Stimulated activated naive CD4-positive, alpha-beta T cell (primary cell): ENCODE data around the gene ZMYM2.
A peak's percentile ranks its signal among the peaks of the same experiment; 100 is the strongest.

Source experiments
- DNase-seq, 6 experiments: peaks; one replicate each; lab custom pipeline; 2025; lab: John Stamatoyannopoulos, UW

The ZMYM2 gene

DNA sequence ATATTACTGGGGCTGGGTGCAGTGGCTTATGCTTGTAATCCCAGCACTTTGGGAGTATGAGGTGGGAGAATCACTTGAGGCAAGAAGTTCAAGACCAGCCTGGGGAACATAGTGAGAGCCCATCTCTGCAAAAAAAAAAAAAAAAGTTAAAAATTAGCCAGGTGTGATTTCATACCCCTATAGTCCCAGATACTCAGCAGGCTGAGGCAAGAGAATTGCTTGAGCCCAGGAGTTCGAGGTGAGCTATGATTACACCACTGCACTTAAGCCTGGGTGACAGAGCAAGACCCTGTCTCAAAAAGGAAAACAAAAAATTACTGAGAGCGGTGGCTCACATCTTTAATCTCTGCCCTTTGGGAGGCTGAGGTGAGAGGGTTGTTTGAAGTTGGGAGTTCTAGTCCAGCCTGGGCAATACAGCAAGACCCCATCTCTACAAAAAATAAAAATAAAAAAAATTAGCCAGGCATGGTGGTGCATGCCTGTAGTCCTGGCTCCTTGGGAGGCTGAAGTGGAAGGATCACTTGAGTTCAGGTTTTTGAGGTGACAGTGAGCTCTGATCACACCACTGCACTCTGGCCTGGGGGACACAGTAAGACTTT, 87.5 kb downstream of the ZMYM2 start:
- DNase-seq, result no peak

DNA sequence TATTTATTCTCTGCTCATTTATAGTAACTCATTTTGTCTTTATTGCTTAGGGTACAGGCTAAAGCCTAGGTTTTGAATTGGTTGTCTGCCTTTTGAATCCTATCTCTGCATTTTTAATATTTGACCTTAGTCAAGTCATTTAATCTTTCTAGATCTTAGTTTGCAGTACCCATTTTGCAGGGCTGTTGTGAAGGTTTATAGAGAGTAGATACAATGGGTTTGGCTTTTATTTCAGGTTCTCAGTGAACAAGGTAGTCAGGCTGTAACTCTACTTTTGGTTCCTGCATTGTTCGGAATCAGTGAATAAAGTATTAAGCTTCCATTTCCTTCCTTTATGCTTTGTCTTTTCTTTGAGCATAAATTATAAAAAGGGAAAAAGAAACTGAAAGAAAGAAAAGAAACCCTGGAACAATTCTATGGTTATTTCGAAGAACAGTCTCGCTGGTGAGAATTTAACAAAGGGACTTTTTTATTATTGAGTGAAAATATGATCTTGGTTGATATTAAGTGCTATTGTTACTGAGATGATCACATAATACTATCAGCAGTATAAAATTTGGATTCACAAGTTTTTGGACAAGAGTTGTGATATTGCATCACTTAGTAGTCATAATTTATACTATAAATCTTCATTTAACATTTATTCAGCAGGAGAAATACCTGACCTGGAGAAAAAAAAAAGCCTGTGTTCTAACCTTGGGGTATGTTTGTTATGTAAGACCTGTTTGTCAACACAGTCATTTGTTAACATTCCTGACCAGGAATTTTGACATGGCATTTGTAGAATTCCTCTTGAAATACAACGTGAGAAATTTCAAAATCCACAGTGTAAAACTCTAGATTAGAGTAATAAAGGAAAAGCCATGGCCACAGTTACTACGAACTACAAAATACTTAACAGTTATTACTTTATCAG, 91.3 kb downstream of the ZMYM2 start:
- DNase-seq, result peak in 1 of 6 experiments; percentile 2

DNA sequence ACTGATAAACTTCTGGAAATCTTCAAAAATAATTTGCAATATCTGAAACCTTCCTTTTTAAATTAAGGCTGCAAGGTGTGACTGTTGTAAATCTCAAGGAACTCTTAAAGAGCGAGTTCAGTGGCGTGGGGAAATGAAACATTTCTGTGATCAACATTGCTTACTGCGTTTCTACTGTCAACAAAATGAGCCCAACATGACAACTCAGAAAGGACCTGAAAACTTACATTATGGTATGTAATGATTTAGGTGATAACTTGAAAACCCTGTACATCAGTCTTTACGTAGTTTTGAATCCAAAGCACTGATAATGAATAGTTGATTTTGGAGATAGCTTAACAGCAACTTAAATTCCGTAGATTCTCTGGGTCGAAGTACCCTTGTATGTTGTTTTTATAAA, 92.8 kb downstream of the ZMYM2 start:
- no peak for DNase-seq

DNA sequence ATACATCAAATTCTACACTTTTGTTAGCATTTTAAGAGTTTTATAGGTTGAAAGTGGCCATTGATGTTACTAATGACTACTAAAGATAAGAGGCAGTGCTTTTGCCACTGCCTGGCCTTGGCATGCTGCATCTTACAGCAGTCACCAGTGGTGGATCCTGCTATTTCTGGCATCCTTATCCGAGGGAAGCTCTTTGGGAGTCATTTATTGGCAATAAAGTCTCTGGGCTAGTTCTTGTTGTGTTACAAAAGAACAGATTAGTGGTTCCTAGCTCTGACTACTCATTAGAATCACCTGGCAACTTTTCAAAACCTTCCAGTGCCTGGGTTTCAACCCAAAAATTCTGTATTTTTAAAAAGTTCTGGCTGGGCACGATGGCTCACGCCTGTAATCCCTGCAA, 94.5 kb downstream of the ZMYM2 start:
- no peak for DNase-seq

DNA sequence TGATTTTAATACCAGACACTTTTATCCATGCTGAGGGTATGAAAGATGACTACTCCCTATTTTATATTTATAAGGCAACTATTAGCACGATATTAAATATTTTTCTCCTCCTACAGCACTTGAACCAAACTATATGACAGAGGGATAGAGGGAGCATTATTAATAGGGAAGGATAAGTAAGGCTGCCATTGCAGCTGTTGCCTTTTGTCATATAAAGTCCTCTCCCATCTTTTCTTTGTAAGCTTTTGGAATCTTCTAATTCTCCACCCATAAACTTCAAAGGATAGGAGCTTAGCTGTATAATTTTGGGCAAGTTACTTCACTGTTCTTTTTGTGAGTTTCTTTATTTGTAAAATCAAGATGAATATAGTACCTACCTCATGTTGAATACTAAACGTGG, 95.4 kb downstream of the ZMYM2 start:
- DNase-seq, result no peak

DNA sequence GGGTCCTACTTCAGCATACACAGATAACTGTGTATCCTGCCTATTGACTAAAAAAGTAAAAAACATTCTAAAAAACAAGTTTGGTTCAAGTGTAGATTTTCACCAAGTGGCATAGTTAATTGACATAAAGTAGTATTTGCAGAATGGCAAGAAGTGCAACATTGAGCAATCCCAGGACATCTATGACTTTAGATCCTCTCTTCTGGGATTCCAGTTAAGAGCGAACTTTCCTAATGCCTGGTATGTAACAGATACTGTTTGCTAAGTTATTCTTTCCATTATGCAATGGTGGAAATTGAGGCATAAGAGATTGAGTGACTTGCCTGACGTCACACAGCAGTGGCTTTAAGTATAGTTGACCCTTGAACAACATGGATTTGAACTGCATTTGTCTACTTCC, 96.1 kb downstream of the ZMYM2 start:
- DNase-seq, result no peak

DNA sequence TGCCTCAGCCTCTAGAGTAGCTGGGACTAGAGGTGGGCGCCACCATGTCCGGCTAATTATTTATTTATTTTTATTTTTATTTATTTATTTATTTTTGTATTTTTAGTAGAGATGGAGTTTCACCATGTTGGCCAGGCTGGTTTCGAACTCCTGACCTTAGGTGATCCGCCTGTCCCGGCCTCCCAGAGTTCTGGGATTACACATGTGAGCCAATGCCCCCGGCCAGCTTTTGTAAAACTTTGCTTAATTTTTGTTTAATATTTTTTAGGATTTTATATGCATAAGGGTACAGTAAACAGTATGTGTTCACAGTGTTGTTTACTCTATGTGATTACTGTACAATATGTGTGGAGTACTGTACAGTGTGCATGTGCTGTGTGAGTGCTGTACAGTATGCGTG, 98.7 kb downstream of the ZMYM2 start:
- no peak for DNase-seq

DNA sequence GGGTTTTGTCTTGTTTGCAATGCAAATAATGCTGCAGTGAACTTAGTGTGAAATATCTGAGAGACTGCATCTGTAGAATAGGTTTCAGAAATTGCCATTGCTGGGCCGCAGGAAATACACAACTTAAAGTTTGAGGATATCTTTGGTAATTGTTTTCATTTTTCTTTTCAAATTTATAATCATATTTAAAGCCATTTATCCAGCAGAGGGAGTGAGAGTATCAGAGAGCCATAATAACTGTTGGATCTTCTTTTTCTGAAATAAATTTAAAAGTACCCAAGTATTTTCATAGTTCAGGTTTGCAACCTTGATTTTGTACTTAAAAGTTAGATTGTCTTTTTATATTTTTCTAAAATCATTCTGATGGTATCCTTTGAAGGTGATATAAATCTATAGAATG, 99.4 kb downstream of the ZMYM2 start:
- DNase-seq, result no peak

DNA sequence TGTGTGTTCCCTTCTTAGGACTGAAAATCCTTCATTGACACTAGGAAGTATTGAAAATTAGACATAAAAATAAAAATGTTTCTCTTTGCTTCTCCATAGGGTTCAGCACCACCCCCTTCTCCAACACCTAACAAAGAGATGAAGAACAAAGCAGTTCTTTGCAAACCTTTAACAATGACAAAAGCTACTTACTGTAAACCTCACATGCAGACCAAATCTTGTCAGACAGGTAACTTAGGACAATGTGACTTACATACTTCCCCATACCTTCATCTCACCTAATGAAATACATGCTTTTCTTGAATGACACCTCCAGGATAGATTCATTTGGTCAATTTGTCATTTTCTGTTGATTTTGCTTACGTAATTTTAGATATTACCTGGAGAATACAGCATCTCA, 99.9 kb downstream of the ZMYM2 start:
- no peak for DNase-seq

DNA sequence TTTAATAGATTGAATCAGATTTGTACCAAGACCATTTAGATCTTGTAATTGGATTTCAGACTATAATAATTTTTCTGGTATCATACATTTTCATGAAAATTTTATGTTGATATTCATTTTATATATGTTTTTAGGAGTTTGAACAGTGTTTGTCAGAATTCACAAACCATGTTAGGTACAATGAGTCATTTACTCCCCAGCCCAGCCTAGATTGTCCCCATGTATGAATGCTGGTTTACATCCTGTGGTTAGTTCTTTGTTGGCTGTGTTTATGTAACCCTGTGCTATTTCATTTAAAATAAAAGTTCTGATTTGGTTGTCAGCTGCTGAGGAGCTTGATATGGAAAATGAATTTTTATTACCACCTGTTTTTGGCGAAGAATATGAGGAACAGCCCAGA, 105.6 kb downstream of the ZMYM2 start:
- no peak for DNase-seq

DNA sequence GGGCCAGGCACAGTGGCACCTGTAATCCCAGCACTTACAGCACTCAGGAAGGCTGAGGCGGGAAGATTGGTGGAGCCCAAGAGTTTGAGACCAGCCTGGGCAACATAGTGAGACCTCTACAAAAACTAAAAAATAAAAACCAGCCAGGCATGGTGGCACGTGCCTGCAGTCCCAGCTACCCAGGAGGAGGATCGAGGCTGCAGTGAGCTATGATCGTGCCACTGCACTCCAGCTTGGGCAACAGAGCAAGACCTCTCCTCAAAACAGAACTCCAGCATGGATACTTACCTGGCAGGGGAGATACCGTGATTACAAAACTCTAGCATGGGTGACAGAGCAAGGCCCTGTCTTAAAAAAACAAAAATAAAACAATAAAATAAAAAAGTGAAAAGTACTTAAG, 107.0 kb downstream of the ZMYM2 start:
- DNase-seq, result no peak

DNA sequence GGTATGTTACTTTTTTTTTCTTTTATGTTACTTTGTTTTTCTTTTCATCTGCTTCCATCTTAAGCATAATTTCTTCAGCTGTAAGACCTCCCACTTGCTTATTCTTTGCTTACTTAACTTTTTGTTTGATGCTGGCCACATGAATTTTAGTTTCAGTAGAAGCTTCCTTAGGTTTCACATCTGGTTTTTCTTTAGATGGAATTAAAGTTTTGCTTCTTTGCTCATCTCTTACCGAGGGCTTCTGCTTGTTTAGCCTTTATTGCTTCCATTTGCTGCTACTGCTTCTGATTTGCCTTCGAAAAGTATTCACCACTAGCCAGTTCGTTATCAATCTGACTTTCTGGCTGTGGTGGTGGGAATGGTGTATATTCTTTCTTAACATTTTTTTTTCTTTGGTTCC, 111.4 kb downstream of the ZMYM2 start:
- no peak for DNase-seq

DNA sequence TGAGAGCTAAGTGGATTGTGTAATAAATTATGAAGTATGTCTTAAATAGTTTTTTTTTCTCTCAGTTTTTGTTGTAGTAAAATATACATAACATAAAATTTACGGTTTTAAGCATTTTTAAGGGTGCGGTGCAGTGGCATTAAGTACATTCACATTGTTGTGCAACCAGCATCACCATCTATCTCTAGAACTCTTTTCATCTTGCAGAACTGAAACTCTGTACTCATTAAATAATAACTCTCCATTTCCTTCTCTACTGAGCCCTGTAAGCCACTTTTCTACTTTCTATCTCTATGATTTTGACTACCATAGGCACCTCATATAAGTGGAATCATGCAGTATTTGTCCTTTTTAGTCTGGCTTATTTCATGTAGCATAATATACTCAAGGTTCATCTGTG, 115.2 kb downstream of the ZMYM2 start:
- DNase-seq, result no peak

DNA sequence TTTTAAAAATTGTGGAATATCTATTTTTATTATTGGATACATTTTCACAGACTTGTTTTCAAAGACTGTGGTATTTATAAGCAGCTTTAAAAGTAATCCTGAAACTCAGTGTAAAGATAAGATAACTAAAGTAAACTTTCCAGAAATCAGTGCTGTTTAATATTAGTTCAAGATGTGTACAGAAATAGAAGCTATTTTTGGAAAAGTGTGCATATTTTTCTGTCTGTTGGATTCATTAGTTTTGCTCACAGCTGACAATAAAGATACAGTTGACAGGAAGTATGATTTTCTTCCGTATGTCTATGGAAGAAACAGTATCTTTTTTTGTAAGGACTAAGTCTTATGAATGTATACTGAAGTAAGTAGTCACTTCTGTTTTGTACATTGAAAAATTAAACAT, 116.4 kb downstream of the ZMYM2 start:
- DNase-seq, result no peak

DNA sequence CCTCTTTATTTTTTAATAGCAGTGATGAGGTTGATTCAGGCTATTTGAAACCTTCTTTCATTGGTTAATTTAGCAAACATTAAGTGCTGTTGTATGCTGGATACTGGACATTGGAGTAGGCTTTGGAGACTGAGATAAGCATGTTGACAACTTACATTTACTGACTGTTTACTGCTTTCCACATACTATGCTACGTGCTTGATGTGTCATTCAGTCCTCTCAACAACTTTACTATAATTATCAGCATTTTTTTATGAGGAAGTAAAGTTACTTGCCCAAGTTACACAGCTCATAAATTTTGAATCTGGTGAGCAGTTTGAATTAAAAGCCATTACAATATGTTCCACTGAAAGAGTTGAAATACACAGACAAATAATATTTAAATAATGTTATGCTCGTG, 118.6 kb downstream of the ZMYM2 start:
- no peak for DNase-seq

DNA sequence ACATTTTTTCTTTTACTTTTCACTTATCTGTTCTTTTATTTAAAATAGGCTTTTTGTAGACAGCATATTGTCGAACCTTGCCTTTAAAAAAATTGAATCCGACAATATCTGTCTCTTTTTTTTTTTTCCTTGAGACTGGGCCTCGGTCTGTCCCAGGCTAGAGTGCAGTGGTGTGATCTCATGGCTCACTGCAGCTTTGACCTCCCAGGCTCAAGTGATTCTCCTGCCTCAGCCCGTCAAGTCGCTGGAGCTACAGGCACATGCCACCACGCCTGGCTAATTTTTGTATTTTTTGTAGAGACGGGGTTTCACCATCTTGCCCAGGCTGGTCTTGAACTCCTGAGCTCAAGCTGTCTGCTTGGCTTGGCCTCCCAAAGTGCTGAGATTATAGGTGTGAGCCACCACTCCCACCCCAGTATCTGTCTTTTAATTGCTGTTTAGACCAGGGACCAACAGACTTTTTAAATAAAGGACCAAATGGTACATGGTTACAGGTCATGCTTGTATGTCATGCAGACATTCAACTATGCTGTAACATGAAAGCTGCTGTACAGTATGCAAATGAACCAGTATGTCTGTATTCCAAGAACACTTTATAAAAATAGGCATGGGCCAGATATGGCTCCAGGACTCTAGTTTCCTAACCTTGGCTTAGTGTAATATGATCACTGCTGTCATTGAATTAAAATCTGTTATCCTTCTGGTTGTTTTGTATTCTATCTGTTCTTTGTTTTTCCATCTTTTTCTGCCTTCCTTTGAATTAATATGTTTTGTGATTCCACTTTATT, 122.0 kb downstream of the ZMYM2 start:
- no peak for DNase-seq

DNA sequence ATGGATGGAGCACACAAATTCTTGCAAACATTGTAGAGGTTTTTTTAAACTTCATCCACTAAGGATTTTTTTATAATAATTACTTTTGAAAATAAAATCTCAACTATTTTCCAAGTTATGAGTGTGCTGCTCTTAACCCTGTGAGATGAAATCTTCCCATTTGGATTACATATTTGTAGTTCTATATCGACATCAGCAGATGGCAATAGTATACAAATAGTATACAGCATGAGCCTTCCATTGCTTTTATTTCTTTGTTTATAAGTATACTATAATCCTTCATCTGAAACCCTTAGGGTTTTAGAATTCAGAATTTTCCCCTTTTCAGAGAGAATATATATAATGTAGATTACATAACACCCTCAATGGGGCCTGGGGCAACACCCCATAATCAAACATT, 131.8 kb downstream of the ZMYM2 start:
- DNase-seq, result peak in 1 of 6 experiments; percentile 16

DNA sequence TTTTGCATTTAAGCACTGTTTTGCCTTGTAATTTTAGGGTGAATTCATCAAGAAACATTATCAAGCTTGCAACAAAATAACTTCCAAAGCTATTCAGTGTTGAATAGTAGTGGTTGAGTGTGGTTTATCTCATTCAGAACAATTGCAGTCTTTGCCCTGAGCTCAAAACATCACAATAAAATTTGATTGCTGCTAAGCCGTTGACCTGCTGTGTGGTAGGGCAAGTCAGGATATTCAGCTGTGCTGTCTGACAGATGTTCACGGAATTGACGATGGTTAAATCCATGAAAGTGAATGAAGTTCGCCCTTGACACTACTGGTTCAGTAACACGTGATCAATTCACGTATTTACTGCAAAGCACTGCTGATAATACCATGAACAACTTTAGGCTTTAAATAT, 135.4 kb downstream of the ZMYM2 start:
- DNase-seq, result no peak

DNA sequence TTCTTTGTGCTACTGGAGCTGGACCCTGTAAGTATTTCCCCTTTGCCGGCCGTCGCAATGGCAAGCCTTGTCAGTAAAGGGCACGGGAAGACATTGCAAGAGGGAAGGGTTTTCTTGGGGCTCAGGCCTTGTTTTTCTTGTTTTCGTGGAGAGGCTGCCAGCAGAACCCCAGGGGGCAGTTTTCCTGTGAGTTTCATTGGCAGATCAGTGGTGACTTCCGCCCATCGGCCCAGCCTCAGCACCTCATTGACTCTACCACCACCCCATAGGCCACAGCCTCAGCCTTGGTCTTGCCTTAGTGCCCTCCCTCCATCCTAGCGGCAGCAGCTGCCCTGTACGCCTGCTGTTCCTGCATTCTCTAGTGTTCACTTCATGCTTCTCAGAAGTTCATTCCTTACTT, 140.8 kb downstream of the ZMYM2 start:
- DNase-seq, result no peak

DNA sequence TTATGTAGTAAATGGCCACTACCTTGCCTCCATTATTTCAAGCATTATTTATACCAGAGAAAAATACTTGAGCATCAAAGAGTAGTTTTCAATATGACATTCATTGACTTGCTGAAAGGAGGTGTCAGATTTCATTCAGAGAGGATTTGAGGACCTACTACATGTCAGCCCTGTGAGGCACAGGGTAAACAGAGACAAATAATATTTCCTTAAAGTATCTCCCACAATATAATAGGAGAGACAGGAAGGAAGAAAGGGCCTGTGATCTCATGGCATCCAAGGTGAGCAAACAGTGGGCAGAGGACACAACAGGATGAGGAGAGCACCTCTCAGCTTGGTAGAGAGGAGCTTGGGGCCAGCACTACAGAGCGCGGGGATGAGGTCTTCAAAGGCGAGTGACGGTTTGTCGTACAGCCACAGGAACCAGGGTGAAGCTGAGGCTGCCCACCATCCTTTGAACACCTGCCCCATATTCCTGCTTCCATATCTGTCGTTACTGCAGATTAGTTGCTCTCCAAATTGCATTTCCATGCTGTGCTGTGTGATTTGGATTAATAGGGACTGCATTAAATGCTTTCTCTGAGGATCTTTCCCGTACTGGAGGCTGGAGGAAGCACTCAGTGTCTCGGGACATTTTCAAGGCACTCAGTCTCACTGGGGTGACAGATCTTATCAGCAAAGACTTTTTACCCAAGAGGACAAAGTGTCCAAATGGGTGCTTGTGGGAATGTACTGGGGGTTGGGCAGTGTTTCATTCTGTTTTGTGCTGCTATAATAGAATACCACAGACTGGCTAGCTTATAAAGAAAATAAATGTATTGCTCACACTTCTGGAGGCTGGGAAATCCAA, 143.2 kb downstream of the ZMYM2 start:
- no peak for DNase-seq

DNA sequence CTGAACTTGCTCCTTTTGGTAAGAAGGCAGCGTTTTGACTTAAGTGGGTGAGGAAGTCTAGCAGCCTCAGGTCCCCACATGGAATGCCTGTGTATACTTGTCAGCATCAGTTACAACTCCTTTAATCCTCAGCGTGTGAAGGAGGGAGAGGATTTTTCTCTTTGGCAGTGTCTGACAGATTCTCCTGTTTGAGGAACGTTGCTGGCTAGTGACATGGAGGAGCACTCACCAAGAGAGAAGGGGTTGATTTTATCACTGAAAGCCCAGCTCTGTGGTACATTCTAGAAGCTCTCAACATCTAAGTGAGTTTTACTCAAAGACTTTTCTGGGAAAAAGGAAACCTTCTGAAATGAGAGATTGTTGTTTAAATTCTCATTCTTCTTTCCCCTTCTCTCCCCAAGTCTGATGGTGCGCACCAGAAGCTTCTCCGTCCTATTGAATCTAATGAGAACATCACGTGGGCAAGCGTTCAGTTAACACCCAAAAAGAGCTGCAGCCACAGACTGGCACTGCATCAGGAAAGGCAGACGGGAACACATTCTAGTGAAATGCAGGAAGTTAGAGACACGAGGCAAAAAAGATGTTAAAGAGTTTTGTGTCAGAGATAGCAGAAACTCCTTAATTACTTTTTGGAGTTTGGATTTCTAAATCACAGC, 144.1 kb downstream of the ZMYM2 start:
- no peak for DNase-seq
